NB4 (cell line): ENCODE data around the gene ARHGAP15.

Source experiments
- DNase-seq: peaks from one replicate; pipeline ENCODE4 v3.0.0; 2010; ENCODE audit warnings: low read depth
- H3K4me3 ChIP-seq: one replicate; pipeline ENCODE4 v1.5.1; 2011; ENCODE audit warnings: mild to moderate bottlenecking, low read depth, low read length, moderate library complexity
- CTCF ChIP-seq: IDR thresholded peaks from one replicate; pipeline ENCODE4 v1.5.1; 2012; ENCODE audit warnings: low read depth, low read length
- MAX ChIP-seq: IDR thresholded peaks from 2 replicates; pipeline ENCODE4 v1.6.1; 2011; ENCODE audit warnings: low read depth, low read length
- MYC ChIP-seq: IDR thresholded peaks from 2 replicates; pipeline ENCODE4 v1.6.1; 2011; ENCODE audit warnings: low read depth, low read length
- POLR2A ChIP-seq: IDR thresholded peaks from 2 replicates; pipeline ENCODE4 v1.6.1; 2011; ENCODE audit warnings: mild to moderate bottlenecking; ENCODE audit not compliant: insufficient read length; ENCODE audit errors: extremely low read depth

The ARHGAP15 gene

GRCh38 chr2:143696651-143697050 lies 567.4 kb downstream of the ARHGAP15 start:
- no peak overlapping the region for H3K4me3 ChIP-seq
- TF ChIP-seq CTCF (no peak), MAX (no peak), POLR2A (no peak), MYC (no peak)
- no peak for DNase-seq

- H3K4me3 ChIP-seq, result no peak overlapping the region
- no peak for DNase-seq
- TF ChIP-seq CTCF, result no peak
- no peak for TF ChIP-seq POLR2A
- no peak for TF ChIP-seq MAX
- TF ChIP-seq MYC, result no peak
These were observed 568.5 kb downstream of the ARHGAP15 start for GRCh38 chr2:143697744-143698143.

- TF ChIP-seq MAX, result no peak
- no peak for TF ChIP-seq MYC
- no peak for TF ChIP-seq POLR2A
- no peak for TF ChIP-seq CTCF
- no peak overlapping the region for H3K4me3 ChIP-seq
- DNase-seq, result no peak
These were observed 569.1 kb downstream of the ARHGAP15 start for GRCh38 chr2:143698352-143698751.

GRCh38 chr2:143698888-143699570 lies 569.8 kb downstream of the ARHGAP15 start:
- TF ChIP-seq MAX, result no peak
- no peak for TF ChIP-seq CTCF
- TF ChIP-seq POLR2A, result no peak
- DNase-seq, result no peak
- H3K4me3 ChIP-seq, result no peak overlapping the region

GRCh38 chr2:143700865-143701264 lies 571.6 kb downstream of the ARHGAP15 start:
- DNase-seq, result no peak
- no peak overlapping the region for H3K4me3 ChIP-seq
- TF ChIP-seq CTCF, result no peak
- no peak for TF ChIP-seq MYC
- no peak for TF ChIP-seq MAX
- no peak for TF ChIP-seq POLR2A
